K562 (cell line): ENCODE data around the gene RNF212B. TPM values are rescaled to one million over a fixed set of nuclear protein-coding genes. Genes with fewer than 3 reads are reported as not detected.
A peak's percentile ranks its signal among the peaks of the same experiment; 100 is the strongest.

Experiments
- CC2D1A ChIP-seq: fragments of 450-650 bp; IDR thresholded peaks from 2 replicates; pipeline ENCODE4 v1.6.1; 2017; ENCODE audit warnings: mild to moderate bottlenecking
- CHD2 ChIP-seq: IDR thresholded peaks from 2 replicates; pipeline ENCODE4 v1.6.1; 2011; ENCODE audit warnings: low read depth, low read length
- CREB3L1 ChIP-seq: fragments of 450-650 bp; IDR thresholded peaks from 2 replicates; pipeline ENCODE4 v1.6.1; 2014; ENCODE audit warnings: low read depth, mild to moderate bottlenecking, moderate library complexity, borderline replicate concordance
- DPF2 ChIP-seq: fragments of 450-650 bp; IDR thresholded peaks from 2 replicates; pipeline ENCODE4 v1.6.1; 2016
- E2F3 ChIP-seq: fragments of 250-450 bp; sonication (Bioruptor Pico); IDR thresholded peaks from 2 replicates; pipeline ENCODE4 v1.4.0; 2020; ENCODE audit warnings: mild to moderate bottlenecking
- FUS ChIP-seq: fragments of 200-400 bp; formaldehyde crosslinking; optimal IDR thresholded peaks from 2 replicates; pipeline ENCODE3; 2017; ENCODE audit warnings: low read depth, low read length
- HSF4 ChIP-seq: fragments of 250-450 bp; sonication (Bioruptor Pico); IDR thresholded peaks from 2 replicates; pipeline ENCODE4 v2.1.2; 2022; ENCODE audit warnings: mild to moderate bottlenecking, moderate library complexity, borderline replicate concordance
- MTA1 ChIP-seq: fragments of 450-650 bp; IDR thresholded peaks from 2 replicates; pipeline ENCODE4 v1.6.1; 2017; ENCODE audit warnings: borderline replicate concordance
- NFYB ChIP-seq: IDR thresholded peaks from 2 replicates; pipeline ENCODE4 v1.6.1; 2011; ENCODE audit warnings: mild to moderate bottlenecking, moderate library complexity; ENCODE audit not compliant: insufficient read length; ENCODE audit errors: extremely low read depth
- PHF8 ChIP-seq: fragments of 200-600 bp; sonication (generic); IDR thresholded peaks from 2 replicates; pipeline ENCODE4 v1.6.1; 2012; ENCODE audit warnings: mixed run types, mild to moderate bottlenecking, inconsistent platforms, low read length, moderate library complexity, borderline replicate concordance
- PHTF2 ChIP-seq: fragments of 250-450 bp; sonication (Bioruptor Pico); IDR thresholded peaks from 2 replicates; pipeline ENCODE4 v1.5.0; 2021; ENCODE audit warnings: mild to moderate bottlenecking
- SMAD2 ChIP-seq: fragments of 150-350 bp; IDR thresholded peaks from 2 replicates; pipeline ENCODE4 v1.6.1; 2014; ENCODE audit warnings: low read depth, mild to moderate bottlenecking, low read length
- TAF15 ChIP-seq: fragments of 200-400 bp; formaldehyde crosslinking; IDR thresholded peaks from 2 replicates; pipeline ENCODE4 v1.6.1; 2017; ENCODE audit warnings: mild to moderate bottlenecking, low read depth, low read length, moderate library complexity
- ZFP1 ChIP-seq: fragments of 450-650 bp; formaldehyde crosslinking; IDR thresholded peaks from 2 replicates; pipeline ENCODE4 v1.4.0; 2020; ENCODE audit warnings: mild to moderate bottlenecking, mixed read lengths
- ZNF175 ChIP-seq: fragments of 200-800 bp; sonication (Bioruptor generic); IDR thresholded peaks from 2 replicates; pipeline ENCODE4 v1.6.1; 2016; ENCODE audit warnings: low read depth, mild to moderate bottlenecking, missing genetic modification characterization, missing compliant biosample characterization
- ZNF354B ChIP-seq: fragments of 250-450 bp; sonication (Bioruptor Pico); IDR thresholded peaks from 2 replicates; pipeline ENCODE4 v1.4.0; 2020
- polyA plus RNA-seq, 8 experiments: library from polyadenylated mRNA; depleted of rRNA in 4 of 8; stranded (reverse) in 5 of 8; unstranded in 3 of 8; fragments of >200 nt; fragmentation: Nextera tagmentation in 2 of 8; fragmentation: Illumina TruSeq in 1 of 8; extraction: Ambion mirVana in 2 of 8; extraction: Trizol in 1 of 8; gene quantifications; 2 replicates each; pipeline versions ENCODE4 v1.2.1 to v1.2.3, GENCODE V29; 2011 to 2014; ENCODE audit warnings: inconsistent platforms in 1 of 8, missing spikeins in 1 of 8
- total RNA-seq, 7 experiments: library from RNA; depleted of rRNA in 6 of 7; stranded (reverse); fragments of >200 nt in 6 of 7; fragmentation: Illumina TruSeq in 2 of 7; extraction: Trizol in 2 of 7; gene quantifications; 2 replicates each; pipeline versions ENCODE4 v1.2.1 to v1.2.3, GENCODE V29; 2011 to 2021; ENCODE audit warnings: low replicate concordance in 1 of 7
- TF ChIP-seq, protein P1 (sequence below): fragments of 450-650 bp; formaldehyde crosslinking; IDR thresholded peaks from 2 replicates; pipeline ENCODE4 v1.4.0; 2022; ENCODE audit warnings: missing genetic modification characterization
- TF ChIP-seq, protein P2 (sequence below): fragments of 250-450 bp; sonication (Bioruptor Pico); IDR thresholded peaks from 2 replicates; pipeline ENCODE4 v1.4.0; 2020; ENCODE audit warnings: mild to moderate bottlenecking
- TF ChIP-seq, protein P3 (sequence below): fragments of 450-650 bp; IDR thresholded peaks from 2 replicates; pipeline ENCODE4 v1.6.1; 2018; ENCODE audit not compliant: partially characterized antibody

The RNF212B gene
- total and polyA plus RNA-seq, 9 of the 15 experiments (the other 6 are each of a cell fraction or from before 2014, with no cell fraction given): 0.15 to 0.43 (median 0.27) TPM; not detected in 3

DNA sequence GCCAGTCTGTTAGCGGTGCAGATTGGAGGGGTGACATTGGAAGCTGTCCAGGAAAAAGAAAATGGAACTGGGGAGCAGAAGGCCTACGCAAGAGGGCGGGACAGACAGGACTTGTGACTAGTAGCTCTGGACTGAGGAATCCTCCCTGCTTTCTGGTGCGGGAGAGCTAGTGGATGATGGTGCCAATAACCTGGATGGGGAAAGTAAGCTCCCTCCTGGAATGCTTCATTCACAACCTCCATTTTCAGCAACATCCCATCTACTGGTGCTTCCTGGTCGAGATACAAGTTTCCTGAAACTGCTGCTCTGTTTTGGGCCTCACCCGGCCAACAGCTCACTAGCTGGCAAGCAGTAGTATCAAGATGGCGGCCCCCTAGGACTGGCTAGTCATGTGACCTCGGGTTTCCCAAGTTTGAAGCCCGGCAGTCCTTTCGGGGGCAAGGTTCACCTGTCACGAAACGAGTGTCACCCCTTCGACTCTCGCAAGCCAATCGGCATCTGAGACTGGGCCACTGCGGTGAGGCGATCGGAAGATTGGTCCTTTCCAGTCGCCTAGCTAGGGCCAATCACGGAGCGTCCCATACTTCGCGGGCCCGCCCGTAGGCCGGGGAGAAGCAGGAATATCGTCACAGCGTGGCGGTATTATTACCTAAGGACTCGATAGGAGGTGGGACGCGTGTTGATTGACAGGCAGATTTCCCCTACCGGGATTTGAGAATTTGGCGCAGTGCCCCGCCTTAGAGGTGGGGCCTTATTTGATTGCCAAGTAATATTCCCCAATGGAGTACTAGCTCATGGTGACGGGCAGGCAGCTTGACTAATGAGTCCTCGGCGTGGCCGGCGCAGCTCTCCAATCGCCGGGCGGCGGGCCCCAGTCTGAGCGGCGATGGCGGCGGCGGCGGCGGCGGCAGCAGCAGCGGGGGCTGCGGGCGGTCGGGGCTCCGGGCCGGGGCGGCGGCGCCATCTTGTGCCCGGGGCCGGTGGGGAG is 83.1 kb downstream of the RNF212B start, which contains the start of gene PABPN1 (continued):
- TF ChIP-seq DPF2 (peak; percentile 50; the same call in 1 of the 2 replicates), CREB3L1 (peak; percentile 71; the same call in 1 of the 2 replicates), SMAD2 (no peak), ZNF175 (peak; percentile 78; the same call in 1 of the 2 replicates), MTA1 (0 out of 2 replicates have a peak, but pooled peaks have one; percentile 19), ZNF354B (CRISPR knock-in tag) (no peak), PHF8 (peak; percentile 74), NFYB (peak; percentile 91), FUS (no peak), E2F3 (CRISPR knock-in tag) (peak; percentile 21; the same call in 1 of the 2 replicates), CC2D1A (peak; percentile 84), HSF4 (no peak), PHTF2 (no peak), CHD2 (peak; percentile 90), TAF15 (no peak), ZFP1 (CRISPR knock-in tag) (peak; percentile 2; the same call in 1 of the 2 replicates)
- TF ChIP-seq, protein P1, sequence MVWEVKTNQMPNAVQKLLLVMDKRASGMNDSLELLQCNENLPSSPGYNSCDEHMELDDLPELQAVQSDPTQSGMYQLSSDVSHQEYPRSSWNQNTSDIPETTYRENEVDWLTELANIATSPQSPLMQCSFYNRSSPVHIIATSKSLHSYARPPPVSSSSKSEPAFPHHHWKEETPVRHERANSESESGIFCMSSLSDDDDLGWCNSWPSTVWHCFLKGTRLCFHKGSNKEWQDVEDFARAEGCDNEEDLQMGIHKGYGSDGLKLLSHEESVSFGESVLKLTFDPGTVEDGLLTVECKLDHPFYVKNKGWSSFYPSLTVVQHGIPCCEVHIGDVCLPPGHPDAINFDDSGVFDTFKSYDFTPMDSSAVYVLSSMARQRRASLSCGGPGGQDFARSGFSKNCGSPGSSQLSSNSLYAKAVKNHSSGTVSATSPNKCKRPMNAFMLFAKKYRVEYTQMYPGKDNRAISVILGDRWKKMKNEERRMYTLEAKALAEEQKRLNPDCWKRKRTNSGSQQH (CRISPR knock-in tag): peak; percentile 7; the same call in 1 of the 2 replicates
- TF ChIP-seq, protein P2, sequence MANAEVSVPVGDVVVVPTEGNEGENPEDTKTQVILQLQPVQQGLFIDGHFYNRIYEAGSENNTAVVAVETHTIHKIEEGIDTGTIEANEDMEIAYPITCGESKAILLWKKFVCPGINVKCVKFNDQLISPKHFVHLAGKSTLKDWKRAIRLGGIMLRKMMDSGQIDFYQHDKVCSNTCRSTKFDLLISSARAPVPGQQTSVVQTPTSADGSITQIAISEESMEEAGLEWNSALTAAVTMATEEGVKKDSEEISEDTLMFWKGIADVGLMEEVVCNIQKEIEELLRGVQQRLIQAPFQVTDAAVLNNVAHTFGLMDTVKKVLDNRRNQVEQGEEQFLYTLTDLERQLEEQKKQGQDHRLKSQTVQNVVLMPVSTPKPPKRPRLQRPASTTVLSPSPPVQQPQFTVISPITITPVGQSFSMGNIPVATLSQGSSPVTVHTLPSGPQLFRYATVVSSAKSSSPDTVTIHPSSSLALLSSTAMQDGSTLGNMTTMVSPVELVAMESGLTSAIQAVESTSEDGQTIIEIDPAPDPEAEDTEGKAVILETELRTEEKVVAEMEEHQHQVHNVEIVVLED (CRISPR knock-in tag): no peak; the same call in 1 of the 2 replicates
- TF ChIP-seq, protein P3, sequence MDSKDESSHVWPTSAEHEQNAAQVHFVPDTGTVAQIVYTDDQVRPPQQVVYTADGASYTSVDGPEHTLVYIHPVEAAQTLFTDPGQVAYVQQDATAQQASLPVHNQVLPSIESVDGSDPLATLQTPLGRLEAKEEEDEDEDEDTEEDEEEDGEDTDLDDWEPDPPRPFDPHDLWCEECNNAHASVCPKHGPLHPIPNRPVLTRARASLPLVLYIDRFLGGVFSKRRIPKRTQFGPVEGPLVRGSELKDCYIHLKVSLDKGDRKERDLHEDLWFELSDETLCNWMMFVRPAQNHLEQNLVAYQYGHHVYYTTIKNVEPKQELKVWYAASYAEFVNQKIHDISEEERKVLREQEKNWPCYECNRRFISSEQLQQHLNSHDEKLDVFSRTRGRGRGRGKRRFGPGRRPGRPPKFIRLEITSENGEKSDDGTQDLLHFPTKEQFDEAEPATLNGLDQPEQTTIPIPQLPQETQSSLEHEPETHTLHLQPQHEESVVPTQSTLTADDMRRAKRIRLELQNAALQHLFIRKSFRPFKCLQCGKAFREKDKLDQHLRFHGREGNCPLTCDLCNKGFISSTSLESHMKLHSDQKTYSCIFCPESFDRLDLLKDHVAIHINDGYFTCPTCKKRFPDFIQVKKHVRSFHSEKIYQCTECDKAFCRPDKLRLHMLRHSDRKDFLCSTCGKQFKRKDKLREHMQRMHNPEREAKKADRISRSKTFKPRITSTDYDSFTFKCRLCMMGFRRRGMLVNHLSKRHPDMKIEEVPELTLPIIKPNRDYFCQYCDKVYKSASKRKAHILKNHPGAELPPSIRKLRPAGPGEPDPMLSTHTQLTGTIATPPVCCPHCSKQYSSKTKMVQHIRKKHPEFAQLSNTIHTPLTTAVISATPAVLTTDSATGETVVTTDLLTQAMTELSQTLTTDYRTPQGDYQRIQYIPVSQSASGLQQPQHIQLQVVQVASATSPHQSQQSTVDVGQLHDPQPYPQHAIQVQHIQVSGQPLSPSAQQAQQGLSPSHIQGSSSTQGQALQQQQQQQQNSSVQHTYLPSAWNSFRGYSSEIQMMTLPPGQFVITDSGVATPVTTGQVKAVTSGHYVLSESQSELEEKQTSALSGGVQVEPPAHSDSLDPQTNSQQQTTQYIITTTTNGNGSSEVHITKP: peak; percentile 45
